GM12892 (cell line): Measurements from ENCODE around the gene RABGAP1.

Source experiments
- DNase-seq: peaks from one replicate; pipeline ENCODE4 v3.0.0; 2011; ENCODE audit not compliant: insufficient read length
- FAIRE-seq: peaks from 2 replicates; lab custom pipeline; 2011; peaks lifted over from hg19 to GRCh38; lab: Jason Lieb, UNC
- POLR2A ChIP-seq: IDR thresholded peaks from 2 replicates; pipeline ENCODE4 v1.6.1; 2011; ENCODE audit warnings: low read depth, low read length, control low read depth
- POLR2AphosphoS5 ChIP-seq: IDR thresholded peaks from 2 replicates; pipeline ENCODE4 v1.6.1; 2011; ENCODE audit warnings: low read depth, low read length, control low read depth
- TAF1 ChIP-seq: IDR thresholded peaks from 2 replicates; pipeline ENCODE4 v1.6.1; 2011; ENCODE audit warnings: low read depth, mild to moderate bottlenecking, control low read depth, low read length, borderline replicate concordance

Gene RABGAP1

GRCh38 chr9:123093141-123093540, 152.3 kb downstream of the RABGAP1 start:
- no peak for DNase-seq
- no peak for TF ChIP-seq TAF1
- TF ChIP-seq POLR2AphosphoS5, result no peak
- no peak for TF ChIP-seq POLR2A
- no peak for FAIRE-seq

GRCh38 chr9:123096987-123097386, 156.2 kb downstream of the RABGAP1 start:
- FAIRE-seq (no peak), DNase-seq (no peak)
- TF ChIP-seq POLR2A, result no peak
- TF ChIP-seq POLR2AphosphoS5, result no peak
- no peak for TF ChIP-seq TAF1

GRCh38 chr9:123097430-123098095, 156.7 kb downstream of the RABGAP1 start:
- FAIRE-seq (no peak), DNase-seq (no peak)
- TF ChIP-seq POLR2AphosphoS5, result no peak
- TF ChIP-seq TAF1, result no peak
- no peak for TF ChIP-seq POLR2A

- no peak for FAIRE-seq
- DNase-seq, result no peak
- TF ChIP-seq TAF1 (no peak), POLR2AphosphoS5 (no peak), POLR2A (no peak)
These were observed 157.3 kb downstream of the RABGAP1 start for GRCh38 chr9:123098096-123098459.

GRCh38 chr9:123099042-123099441, 158.2 kb downstream of the RABGAP1 start:
- no peak for TF ChIP-seq TAF1
- no peak for TF ChIP-seq POLR2AphosphoS5
- no peak for TF ChIP-seq POLR2A
- DNase-seq (no peak), FAIRE-seq (no peak)

GRCh38 chr9:123099548-123099947, 158.7 kb downstream of the RABGAP1 start:
- TF ChIP-seq TAF1 (no peak), POLR2A (no peak), POLR2AphosphoS5 (no peak)
- FAIRE-seq (no peak), DNase-seq (no peak)

GRCh38 chr9:123102375-123103113, 161.7 kb downstream of the RABGAP1 start:
- FAIRE-seq, result no peak

GRCh38 chr9:123104807-123105206, 164.0 kb downstream of the RABGAP1 start:
- TF ChIP-seq POLR2AphosphoS5 (no peak; the same call in 1 of the 2 replicates), TAF1 (no peak), POLR2A (no peak)
- FAIRE-seq (no peak), DNase-seq (no peak)

More at GRCh38 chr9:123102375-123103113, 161.7 kb downstream of the RABGAP1 start:
- TF ChIP-seq TAF1 (no peak), POLR2AphosphoS5 (no peak), POLR2A (no peak)
- no peak for DNase-seq

- DNase-seq, result no peak
- TF ChIP-seq TAF1 (no peak), POLR2A (no peak), POLR2AphosphoS5 (no peak)
- no peak for FAIRE-seq
These were observed 164.7 kb downstream of the RABGAP1 start for GRCh38 chr9:123105490-123105889.

GRCh38 chr9:123107639-123108285, 166.9 kb downstream of the RABGAP1 start:
- TF ChIP-seq POLR2A (0 out of 2 replicates have a peak, but pooled peaks have one; percentile 4), POLR2AphosphoS5 (no peak), TAF1 (no peak)
- no peak for FAIRE-seq
- DNase-seq, result no peak

GRCh38 chr9:123108976-123109375, 168.2 kb downstream of the RABGAP1 start:
- DNase-seq, result no peak
- TF ChIP-seq POLR2AphosphoS5 (peak; percentile 39), POLR2A (no peak), TAF1 (no peak)
- FAIRE-seq, result no peak

- DNase-seq (no peak), FAIRE-seq (no peak)
- TF ChIP-seq TAF1 (no peak), POLR2A (no peak), POLR2AphosphoS5 (no peak)
These were observed 168.9 kb downstream of the RABGAP1 start for GRCh38 chr9:123109540-123110279.
